HL-60/S4 treated with phorbol 12-myristate 13-acetate at 8.2 ng/mL for 4 days and 3 days (cell line): ENCODE results near the gene C9.
"Not testable (repeated sequence)": the region's sequence is repeated elsewhere in the genome, so short reads cannot be mapped to it uniquely, and the experiment has no call there.

Experiments used
- in situ Hi-C: fragments of 300-500 bp; cut with MboI; formaldehyde crosslinking; loops from 2 replicates; pipeline ENCODE4 v1.15.0; 2022; ENCODE audit warnings: low sequenced_read_pairs

Gene C9

GRCh38 chr5:39364367-39364766 lies at the start of gene C9:
Gene C9 (minus strand): TSS chr5:39364495. CDS start chr5:39364464, 31 bp downstream.
- in situ Hi-C loops, result no loop called here

GRCh38 chr5:39413771-39414170 lies 49.5 kb upstream of the C9 start:
- in situ Hi-C loops, result no loop called here

DNA sequence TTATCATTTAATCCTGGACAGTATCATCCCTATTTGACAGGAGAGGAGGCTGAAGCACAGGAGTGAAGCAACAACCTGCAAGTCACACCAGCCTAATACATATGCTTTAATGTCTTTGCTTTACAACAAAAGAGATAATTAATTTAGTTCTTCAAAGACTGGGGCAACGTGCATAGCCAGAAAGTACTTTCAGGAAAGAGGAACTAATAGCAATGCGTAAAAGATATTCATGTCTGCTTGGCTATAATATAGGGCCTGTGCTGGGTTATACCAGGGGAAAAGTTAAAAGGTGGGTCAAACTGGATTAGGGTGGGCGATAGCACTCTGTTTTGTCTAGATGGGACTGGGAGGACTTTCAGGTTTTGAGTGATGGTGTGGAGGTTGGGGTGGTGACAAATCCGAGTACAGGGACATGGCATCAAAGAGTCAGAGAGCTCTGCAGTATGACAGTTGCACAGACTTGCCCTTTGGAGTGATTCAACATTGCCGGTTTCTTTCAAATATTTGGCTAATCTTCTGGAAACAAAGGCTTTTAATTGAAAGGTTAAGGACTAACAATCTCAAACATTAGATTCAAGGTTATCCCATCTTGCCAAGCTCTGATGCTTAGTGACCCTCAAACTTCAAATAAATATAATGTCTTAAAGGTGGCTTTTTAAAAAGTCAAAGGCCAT lies 48.6 kb upstream of the C9 start:
- in situ Hi-C loops, result no loop called here

GRCh38 chr5:39411985-39412384 lies 47.7 kb upstream of the C9 start:
- in situ Hi-C loops, result no loop called here

DNA sequence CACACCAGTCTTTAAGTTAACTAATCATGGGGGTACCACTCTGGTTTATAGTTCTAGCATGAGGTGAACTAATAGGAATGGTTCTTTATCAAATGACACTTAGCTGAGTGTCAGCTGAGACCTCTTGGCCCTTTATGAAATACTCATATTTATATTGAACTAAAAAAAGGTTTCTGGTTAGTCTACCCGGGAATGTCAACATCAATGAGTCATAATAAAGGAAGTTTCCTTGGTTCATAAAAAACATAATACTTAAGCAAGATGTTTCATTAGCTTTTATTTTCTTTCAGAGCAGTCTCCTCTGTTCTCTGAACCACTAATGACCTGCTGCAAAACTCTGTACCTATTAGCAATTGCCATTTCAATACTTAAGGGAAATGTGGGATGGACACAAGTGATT lies 46.8 kb upstream of the C9 start:
- in situ Hi-C loops, result no loop called here

DNA sequence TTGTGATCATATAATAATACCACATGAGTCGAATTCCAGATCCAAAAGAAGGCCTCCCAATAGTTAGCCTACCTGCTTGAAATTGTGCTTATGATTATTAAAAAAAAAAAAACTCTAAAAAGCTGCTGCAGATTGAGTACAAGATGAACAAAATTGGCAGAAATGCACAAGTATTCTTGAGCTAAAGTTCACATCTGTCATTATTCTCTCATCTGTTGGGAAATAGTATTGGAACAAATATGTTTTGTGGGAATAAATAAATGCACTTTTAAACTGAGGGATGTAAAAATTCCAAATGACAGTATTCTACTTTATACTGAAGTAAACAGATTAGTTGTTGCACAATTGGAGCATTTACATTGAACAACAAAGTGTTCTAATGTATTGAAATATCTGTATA lies 44.7 kb upstream of the C9 start:
- in situ Hi-C loops, result no loop called here

DNA sequence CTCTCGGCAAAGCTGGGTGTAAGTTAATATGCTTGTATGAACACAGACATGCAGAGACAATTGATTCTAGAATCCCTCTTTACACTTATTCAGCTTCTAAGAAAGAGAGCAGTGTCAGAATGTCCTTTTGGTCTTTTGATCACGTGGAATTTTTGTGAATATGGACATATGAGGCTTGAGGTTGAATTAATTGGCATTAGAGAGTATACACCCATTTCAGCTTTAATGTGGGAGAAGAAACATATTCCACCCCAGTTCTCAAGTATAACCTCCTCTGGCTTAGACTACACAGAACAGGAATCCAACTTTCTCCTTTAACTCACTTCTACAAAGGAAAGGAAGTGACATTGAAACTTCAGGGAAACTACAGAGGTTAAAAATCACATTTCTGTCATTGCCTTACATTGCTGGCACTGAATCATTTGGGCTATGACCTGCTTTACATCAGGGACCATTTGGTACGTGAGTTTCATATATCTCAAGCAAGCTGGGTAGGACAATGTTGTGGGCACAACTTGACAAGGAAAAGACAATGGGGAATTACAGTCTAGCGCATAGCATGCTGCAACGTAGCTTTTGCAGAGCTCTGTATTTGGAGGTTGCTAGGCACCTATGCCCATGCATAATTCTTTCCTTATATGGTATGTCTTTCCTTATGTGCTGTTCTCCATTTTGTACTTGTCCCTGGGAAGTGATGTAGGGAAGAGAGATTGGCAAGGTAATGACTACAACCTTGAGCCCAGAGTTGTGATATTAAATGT lies 41.0 kb upstream of the C9 start:
- in situ Hi-C loops, result no loop called here

- in situ Hi-C loops, result not testable (repeated sequence)
Measured at GRCh38 chr5:39403761-39404160, 39.5 kb upstream of the C9 start.

GRCh38 chr5:39402140-39402539 lies 37.8 kb upstream of the C9 start:
- in situ Hi-C loops, result not testable (repeated sequence)

- in situ Hi-C loops, result no loop called here
Measured at GRCh38 chr5:39400713-39401578, 36.7 kb upstream of the C9 start.

GRCh38 chr5:39399135-39400036 lies 35.1 kb upstream of the C9 start:
- in situ Hi-C loops, result no loop called here

DNA sequence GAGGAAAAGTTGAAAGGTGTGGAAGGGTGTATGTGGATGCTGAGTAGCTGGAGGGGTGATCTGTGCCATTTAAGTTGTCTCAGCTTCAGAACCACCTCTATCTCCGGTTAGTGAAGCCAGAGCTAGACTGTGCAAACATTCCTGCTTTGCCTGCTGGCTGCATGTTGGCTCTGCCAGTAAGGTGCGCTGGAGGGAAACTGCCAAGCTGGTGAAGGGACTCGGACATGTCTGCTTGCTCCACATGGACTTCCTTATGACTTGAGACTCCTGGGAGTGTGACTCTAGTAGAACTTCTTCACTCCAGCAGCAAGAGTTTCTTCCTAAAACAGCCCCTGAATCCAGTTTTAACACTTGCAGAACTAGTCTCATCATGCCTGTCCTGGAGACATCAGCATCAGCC lies 32.5 kb upstream of the C9 start:
- in situ Hi-C loops, result no loop called here

DNA sequence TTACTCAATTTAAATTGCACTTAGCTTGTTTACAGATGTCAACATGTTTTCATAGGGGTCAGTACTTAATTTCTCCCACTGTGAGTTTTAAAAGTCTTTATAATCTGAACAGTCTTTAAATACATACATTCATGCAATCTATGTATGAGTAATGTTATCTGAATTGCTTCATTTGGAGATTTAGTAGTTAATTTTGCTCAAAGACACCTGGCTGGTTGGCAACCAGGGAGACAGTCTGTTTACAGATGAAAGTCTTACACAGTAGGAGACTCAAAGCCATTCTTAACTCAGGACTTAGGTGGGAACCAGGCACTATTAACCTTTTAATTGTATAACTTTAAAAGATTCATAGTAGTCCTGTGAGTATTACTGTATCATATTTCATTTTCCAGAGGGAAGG lies 31.2 kb upstream of the C9 start:
- in situ Hi-C loops, result no loop called here

GRCh38 chr5:39394946-39395345 lies 30.7 kb upstream of the C9 start:
- in situ Hi-C loops, result no loop called here

DNA sequence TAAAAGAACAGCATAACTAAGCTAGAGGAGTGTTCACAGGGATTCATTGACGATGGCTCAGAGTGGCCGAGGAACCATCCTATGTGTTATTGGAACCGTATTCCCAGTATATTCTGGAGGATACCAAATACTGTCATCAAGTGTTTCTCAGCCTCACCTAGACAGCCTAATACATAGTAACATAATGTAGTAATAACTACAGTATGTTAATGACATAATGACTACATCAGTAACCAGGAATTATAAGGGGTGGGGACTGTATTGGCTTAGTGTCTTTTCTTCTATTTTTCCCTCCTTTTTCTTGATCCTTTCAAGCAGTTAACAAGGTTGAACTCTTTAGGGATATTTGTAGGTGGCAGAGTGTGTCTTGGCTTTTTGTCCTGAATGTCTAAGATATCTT lies 26.6 kb upstream of the C9 start:
- in situ Hi-C loops, result no loop called here

GRCh38 chr5:39387293-39387692 lies 23.0 kb upstream of the C9 start:
- in situ Hi-C loops, result no loop called here

DNA sequence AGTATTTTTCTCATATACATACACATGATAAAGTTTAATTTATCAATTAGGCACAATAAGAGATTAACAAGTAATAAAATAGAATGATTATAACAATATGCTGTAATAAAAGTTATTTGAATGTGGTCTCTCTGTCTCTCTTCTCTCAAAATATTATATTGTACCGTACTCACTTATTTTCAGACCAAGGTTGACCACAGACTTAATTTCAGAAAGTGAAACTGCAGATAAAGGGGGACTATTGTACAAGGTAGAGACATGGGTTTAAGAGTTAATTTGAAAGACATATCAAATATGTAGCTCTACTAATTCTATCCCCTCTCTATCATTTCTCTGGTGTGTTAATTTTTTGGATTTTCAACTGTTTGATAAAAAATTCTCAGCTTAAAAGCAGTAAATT lies 20.0 kb upstream of the C9 start:
- in situ Hi-C loops, result no loop called here

GRCh38 chr5:39381376-39381775 lies 17.1 kb upstream of the C9 start:
- in situ Hi-C loops, result no loop called here

- in situ Hi-C loops, result loop anchor here (10.0 kb wide), 1 partner anchor 175 kb away; no protein-coding TSS in a partner anchor
Measured at GRCh38 chr5:39379693-39380092, 15.4 kb upstream of the C9 start.

GRCh38 chr5:39377613-39378012 lies 13.3 kb upstream of the C9 start:
- in situ Hi-C loops, result loop anchor here (10.0 kb wide), 1 partner anchor 177 kb away; no protein-coding TSS in a partner anchor
